ENCODE measurements around the gene KRTAP1-1. TPM values are rescaled to one million over a fixed set of nuclear protein-coding genes. Genes with fewer than 3 reads are reported as not detected.

Gene KRTAP1-1
- total and polyA plus RNA-seq, 8 donors = not detected

DNA sequence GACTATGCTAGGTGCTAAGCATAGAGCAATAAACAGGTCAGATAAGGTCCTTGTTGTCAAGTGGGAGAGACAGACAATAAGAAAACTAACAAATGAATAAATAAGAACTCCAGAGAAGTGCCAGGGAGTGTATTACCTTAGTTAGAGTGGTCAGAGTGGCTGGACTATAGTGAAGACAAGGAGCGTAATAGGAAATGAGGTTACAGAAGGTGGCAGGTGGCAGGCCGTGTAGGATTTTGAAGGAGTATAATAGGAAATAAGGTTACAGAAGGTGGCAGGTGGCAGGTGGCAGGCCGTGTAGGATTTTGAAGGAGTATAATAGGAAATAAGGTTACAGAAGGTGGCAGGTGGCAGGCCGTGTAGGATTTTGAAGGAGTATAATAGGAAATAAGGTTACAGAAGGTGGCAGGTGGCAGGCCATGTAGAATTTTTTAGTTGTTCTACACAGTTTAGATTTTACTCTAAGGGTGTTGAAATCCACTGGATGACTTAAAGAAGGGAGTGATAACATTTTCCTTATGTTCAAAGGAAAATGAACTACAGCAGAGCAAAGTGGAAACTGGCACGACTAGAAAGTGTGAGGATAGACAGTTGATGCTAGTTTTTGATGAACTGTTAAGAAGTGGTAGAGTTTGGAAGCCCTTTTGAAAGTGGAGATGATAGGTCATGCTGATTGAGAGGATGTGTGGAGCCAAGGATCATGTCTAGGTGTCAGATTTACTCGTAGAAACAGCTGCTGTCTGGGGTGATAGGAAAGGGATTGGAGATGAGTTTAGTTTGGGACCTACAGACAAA lies 28.7 kb downstream of the KRTAP1-1 start:
- WGBS, 5 donors = 73 to 85% (median 77%) methylated on average over 6 of the region's 6 CpGs
- no peaks in the 10 kb centered on the region for H3K9me3 ChIP-seq
- intact Hi-C loops (cut with DNase I; ENCODE audit: low total_unique reads) = no loop called here

GRCh38 chr17:41010441-41010840 lies 30.8 kb downstream of the KRTAP1-1 start:
- no peaks in the 10 kb centered on the region for H3K4me1 ChIP-seq
- H3K27me3 ChIP-seq = no peaks in the 10 kb centered on the region
- TF ChIP-seq POLR2AphosphoS5 (IDR thresholded peaks at IDR 0.05) = no peak
- no peak for TF ChIP-seq POLR2A (IDR thresholded peaks at IDR 0.05)
- TF ChIP-seq EP300 (IDR thresholded peaks at IDR 0.05) = no peak
- TF ChIP-seq CTCF (IDR thresholded peaks at IDR 0.05) = no peak
- no peak overlapping the region for H3K27ac ChIP-seq
- no peak for DNase-seq
- intact Hi-C loops (cut with DNase I; ENCODE audit: low total_unique reads) = no loop called here
- H3K4me3 ChIP-seq = no peak overlapping the region
- H3K36me3 ChIP-seq = no peaks in the 10 kb centered on the region
- H3K9me3 ChIP-seq = no peaks in the 10 kb centered on the region

More for the DNA sequence above, 28.7 kb downstream of the KRTAP1-1 start:
- Histone ChIP-seq H3K4me1 (no peaks in the 10 kb centered on the region), H3K27ac (no peak overlapping the region), H3K27me3 (no peaks in the 10 kb centered on the region), H3K4me3 (no peak overlapping the region), H3K36me3 (no peaks in the 10 kb centered on the region)
- no peak for DNase-seq
- TF ChIP-seq POLR2AphosphoS5 (IDR thresholded peaks at IDR 0.05) = no peak
- TF ChIP-seq POLR2A (IDR thresholded peaks at IDR 0.05) = no peak
- no peak for TF ChIP-seq CTCF (IDR thresholded peaks at IDR 0.05)
- no peak for TF ChIP-seq EP300 (IDR thresholded peaks at IDR 0.05)

- intact Hi-C loops (cut with DNase I; ENCODE audit: low total_unique reads) = no loop called here
- Histone ChIP-seq H3K9me3 (no peaks in the 10 kb centered on the region), H3K4me1 (no peaks in the 10 kb centered on the region), H3K27me3 (no peaks in the 10 kb centered on the region), H3K27ac (no peak overlapping the region), H3K36me3 (no peaks in the 10 kb centered on the region), H3K4me3 (no peak overlapping the region)
- TF ChIP-seq POLR2AphosphoS5 (IDR thresholded peaks at IDR 0.05) (no peak), EP300 (IDR thresholded peaks at IDR 0.05) (no peak), CTCF (IDR thresholded peaks at IDR 0.05) (no peak), POLR2A (IDR thresholded peaks at IDR 0.05) (no peak)
- WGBS, 5 donors = 58 to 76% (median 62%) methylated on average over 1 of the region's 1 CpG
- DNase-seq = no peak
Measured at GRCh38 chr17:41009936-41010335, 31.3 kb downstream of the KRTAP1-1 start.

GRCh38 chr17:41009301-41009760 lies 31.9 kb downstream of the KRTAP1-1 start:
- TF ChIP-seq POLR2AphosphoS5 (IDR thresholded peaks at IDR 0.05) (no peak), POLR2A (IDR thresholded peaks at IDR 0.05) (no peak), CTCF (IDR thresholded peaks at IDR 0.05) (no peak), EP300 (IDR thresholded peaks at IDR 0.05) (no peak)
- H3K27me3 ChIP-seq = no peaks in the 10 kb centered on the region
- no peak overlapping the region for H3K27ac ChIP-seq
- intact Hi-C loops (cut with DNase I; ENCODE audit: low total_unique reads) = no loop called here
- no peaks in the 10 kb centered on the region for H3K36me3 ChIP-seq
- no peak overlapping the region for H3K4me3 ChIP-seq
- H3K4me1 ChIP-seq = no peaks in the 10 kb centered on the region
- DNase-seq = no peak
- WGBS, 5 donors = 22 to 41% (median 29%) methylated on average over 4 of the region's 4 CpGs
- H3K9me3 ChIP-seq = no peaks in the 10 kb centered on the region
